ENCODE measurements around the gene IL16.

The IL16 gene

DNA sequence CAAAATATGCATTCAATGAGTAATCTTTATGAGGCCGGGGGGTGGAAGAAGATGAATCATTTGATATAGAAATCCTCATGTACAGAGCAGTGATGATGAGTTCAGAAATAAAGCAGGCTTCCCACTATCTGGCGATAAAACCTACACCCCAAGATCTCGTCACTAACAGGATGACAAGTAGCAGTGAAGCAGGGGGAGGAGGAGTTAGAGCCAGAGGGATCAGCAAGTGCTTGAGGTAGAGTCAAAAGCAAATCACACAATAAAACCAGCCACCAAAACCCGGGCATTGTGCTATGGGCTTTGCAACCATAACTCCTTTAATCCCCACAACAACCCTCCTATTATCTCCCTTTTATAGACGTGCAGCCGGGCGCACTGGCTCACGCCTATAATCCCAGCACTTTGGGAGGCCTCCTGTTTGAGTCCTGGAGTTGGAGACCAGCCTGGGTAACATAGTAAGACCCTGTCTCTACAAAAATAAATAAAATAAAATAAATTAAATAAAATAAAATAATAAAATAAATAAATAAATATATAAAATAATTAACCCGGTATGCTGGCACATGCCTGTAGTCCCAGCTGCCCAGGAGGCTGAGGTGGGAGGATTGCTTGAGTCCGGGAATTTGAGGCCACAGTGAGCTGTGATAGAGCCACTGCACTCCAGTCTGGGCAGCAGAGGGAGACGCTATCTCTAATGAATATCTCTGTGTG, 74.3 kb downstream of the IL16 start:
- TF ChIP-seq, protein P1, sequence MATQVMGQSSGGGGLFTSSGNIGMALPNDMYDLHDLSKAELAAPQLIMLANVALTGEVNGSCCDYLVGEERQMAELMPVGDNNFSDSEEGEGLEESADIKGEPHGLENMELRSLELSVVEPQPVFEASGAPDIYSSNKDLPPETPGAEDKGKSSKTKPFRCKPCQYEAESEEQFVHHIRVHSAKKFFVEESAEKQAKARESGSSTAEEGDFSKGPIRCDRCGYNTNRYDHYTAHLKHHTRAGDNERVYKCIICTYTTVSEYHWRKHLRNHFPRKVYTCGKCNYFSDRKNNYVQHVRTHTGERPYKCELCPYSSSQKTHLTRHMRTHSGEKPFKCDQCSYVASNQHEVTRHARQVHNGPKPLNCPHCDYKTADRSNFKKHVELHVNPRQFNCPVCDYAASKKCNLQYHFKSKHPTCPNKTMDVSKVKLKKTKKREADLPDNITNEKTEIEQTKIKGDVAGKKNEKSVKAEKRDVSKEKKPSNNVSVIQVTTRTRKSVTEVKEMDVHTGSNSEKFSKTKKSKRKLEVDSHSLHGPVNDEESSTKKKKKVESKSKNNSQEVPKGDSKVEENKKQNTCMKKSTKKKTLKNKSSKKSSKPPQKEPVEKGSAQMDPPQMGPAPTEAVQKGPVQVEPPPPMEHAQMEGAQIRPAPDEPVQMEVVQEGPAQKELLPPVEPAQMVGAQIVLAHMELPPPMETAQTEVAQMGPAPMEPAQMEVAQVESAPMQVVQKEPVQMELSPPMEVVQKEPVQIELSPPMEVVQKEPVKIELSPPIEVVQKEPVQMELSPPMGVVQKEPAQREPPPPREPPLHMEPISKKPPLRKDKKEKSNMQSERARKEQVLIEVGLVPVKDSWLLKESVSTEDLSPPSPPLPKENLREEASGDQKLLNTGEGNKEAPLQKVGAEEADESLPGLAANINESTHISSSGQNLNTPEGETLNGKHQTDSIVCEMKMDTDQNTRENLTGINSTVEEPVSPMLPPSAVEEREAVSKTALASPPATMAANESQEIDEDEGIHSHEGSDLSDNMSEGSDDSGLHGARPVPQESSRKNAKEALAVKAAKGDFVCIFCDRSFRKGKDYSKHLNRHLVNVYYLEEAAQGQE (IDR thresholded peaks at IDR 0.05; ENCODE audit: insufficient read depth in 1 of 2, low read depth in 2 of 2, low read length in 2 of 2) = no peak
- no peak for TF ChIP-seq FOXP2 (optimal IDR thresholded peaks at IDR 0.05; ENCODE audit: borderline replicate concordance, extremely low read depth, extremely low read length, insufficient read depth)
- no peak for TF ChIP-seq POLR2AphosphoS5 (IDR thresholded peaks at IDR 0.05; ENCODE audit: low read depth, low read length)

DNA sequence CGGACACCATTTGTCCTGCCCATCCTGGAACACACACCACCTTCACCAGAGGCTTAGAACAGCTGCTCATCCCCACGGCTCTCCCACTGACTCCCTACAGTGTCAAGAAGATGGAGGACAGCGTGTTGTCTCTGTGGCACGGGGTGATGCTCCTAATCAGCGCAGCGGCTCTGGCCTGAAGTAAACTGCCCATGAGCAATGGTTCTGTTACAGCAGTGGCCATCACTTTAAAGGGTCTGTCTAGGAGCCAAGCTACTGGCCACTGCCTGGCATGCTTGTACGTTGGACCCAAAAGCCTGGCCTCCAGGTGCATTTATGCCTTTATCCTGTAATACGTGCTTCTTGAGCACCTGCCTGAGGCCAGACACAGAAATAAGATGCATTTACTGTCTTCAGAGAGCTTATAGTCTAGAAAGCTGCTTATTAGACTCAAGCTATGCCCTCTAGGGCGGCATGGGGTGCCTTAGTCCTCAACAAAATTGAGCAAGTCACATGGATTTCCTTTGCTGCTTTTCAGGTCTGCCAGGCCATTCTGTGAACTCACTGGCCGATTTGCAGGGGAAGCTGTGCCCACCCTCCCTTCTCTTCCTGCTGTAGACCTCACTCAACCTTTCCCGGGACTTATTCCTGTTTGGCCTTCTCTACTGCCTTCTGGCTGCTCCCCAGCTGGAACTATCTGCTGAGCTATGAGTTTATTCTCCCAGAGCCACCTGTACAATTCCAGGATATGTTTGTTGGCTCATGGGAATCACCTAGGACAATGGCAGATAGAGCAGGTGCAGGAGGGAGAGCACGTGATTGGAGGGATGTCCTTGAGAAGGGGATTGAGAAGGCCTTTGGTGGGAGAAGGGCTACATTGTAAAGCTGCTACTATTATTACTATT, 75.3 kb downstream of the IL16 start:
- TF ChIP-seq POLR2AphosphoS5 (IDR thresholded peaks at IDR 0.05; ENCODE audit: low read depth, low read length) (no peak), TAF1 (IDR thresholded peaks at IDR 0.05; ENCODE audit: borderline replicate concordance, insufficient read depth, low read length) (no peak), SIN3A (IDR thresholded peaks at IDR 0.05; ENCODE audit: borderline replicate concordance, insufficient read depth, low read length) (no peak), FOXP2 (optimal IDR thresholded peaks at IDR 0.05; ENCODE audit: borderline replicate concordance, extremely low read depth, extremely low read length, insufficient read depth) (no peak)
- TF ChIP-seq, protein P1 (IDR thresholded peaks at IDR 0.05; ENCODE audit: insufficient read depth in 1 of 2, low read depth in 2 of 2, low read length in 2 of 2) = no peak

DNA sequence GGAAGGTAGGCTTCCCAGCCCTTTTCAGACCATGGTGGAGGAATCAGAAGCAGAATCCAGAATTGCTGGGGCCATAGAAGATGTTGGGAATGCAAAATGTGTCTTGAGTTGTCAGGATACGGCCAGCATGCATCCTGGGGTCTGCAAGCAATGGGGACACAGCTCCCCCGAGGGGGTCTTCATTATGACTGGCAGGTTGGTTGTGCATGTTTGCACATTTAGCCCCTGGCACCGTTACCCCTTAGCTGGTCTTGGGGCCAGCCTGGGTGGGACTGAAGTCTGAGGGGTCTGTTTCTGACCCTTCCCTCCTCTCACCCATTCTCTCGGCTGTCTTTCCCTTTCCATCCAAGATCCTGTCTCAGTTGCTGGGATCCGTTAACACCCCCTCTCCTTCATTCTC, 76.5 kb downstream of the IL16 start:
- TF ChIP-seq POLR2AphosphoS5 (IDR thresholded peaks at IDR 0.05; ENCODE audit: low read depth, low read length) = no peak
- no peak for TF ChIP-seq SIN3A (IDR thresholded peaks at IDR 0.05; ENCODE audit: borderline replicate concordance, insufficient read depth, low read length)
- TF ChIP-seq FOXP2 (optimal IDR thresholded peaks at IDR 0.05; ENCODE audit: borderline replicate concordance, extremely low read depth, extremely low read length, insufficient read depth) = no peak
- TF ChIP-seq TAF1 (IDR thresholded peaks at IDR 0.05; ENCODE audit: borderline replicate concordance, insufficient read depth, low read length) = no peak
- TF ChIP-seq, protein P1 (IDR thresholded peaks at IDR 0.05; ENCODE audit: insufficient read depth in 1 of 2, low read depth in 2 of 2, low read length in 2 of 2) = no peak

DNA sequence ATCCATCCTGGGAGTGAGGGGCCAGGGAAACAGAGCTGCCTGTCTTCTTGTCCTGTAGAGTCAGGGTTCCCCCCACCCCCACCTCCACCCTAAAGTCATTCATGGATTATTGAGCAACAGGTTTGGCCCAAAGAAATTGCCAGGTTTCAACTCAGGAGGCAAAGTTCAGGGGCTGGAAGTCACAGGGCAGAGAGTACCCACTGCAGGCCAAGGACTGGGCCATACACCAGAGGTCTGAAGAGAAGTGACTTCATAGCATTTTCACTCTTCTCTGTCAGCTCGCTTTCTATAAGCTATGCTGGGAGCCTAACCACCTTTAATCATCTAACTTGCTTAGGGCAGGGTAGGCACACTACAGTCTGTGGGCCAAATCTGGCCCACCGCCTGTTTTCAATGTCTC, 77.2 kb downstream of the IL16 start:
- TF ChIP-seq FOXP2 (optimal IDR thresholded peaks at IDR 0.05; ENCODE audit: borderline replicate concordance, extremely low read depth, extremely low read length, insufficient read depth) (no peak), SIN3A (IDR thresholded peaks at IDR 0.05; ENCODE audit: borderline replicate concordance, insufficient read depth, low read length) (no peak), TAF1 (IDR thresholded peaks at IDR 0.05; ENCODE audit: borderline replicate concordance, insufficient read depth, low read length) (no peak), POLR2AphosphoS5 (IDR thresholded peaks at IDR 0.05; ENCODE audit: low read depth, low read length) (no peak)
- TF ChIP-seq, protein P1 (IDR thresholded peaks at IDR 0.05; ENCODE audit: insufficient read depth in 1 of 2, low read depth in 2 of 2, low read length in 2 of 2) = no peak
